GM23248 (cell line): ENCODE results near the gene SMNDC1. TPM values are rescaled to one million over a fixed set of nuclear protein-coding genes. Genes with fewer than 3 reads are reported as not detected.
A peak's percentile ranks its signal among the peaks of the same experiment; 100 is the strongest.

Source experiments
- DNase-seq: peaks from one replicate; pipeline ENCODE4 v3.0.0-alpha.2; 2015
- H2AFZ ChIP-seq: fragments of 200-600 bp; sonication (generic); 2 replicates; pipeline ENCODE4 v1.6.1; 2016; ENCODE audit warnings: antibody characterized with exemption
- H3F3A ChIP-seq: fragments of 200-600 bp; sonication (generic); 2 replicates; pipeline ENCODE4 v1.6.1; 2016; ENCODE audit warnings: mild to moderate bottlenecking, antibody characterized with exemption, mixed run types; ENCODE audit not compliant: insufficient read depth
- H3K27ac ChIP-seq: fragments of 200-600 bp; sonication (generic); 2 replicates; pipeline ENCODE4 v1.5.1; 2016; ENCODE audit warnings: mild to moderate bottlenecking
- H3K27me3 ChIP-seq: fragments of 200-600 bp; sonication (generic); replicated peaks from 2 replicates; pipeline ENCODE4 v1.6.1; 2016; ENCODE audit warnings: mild to moderate bottlenecking; ENCODE audit not compliant: insufficient read depth
- H3K36me3 ChIP-seq: fragments of 200-600 bp; sonication (generic); 2 replicates; pipeline ENCODE4 v1.6.1; 2016; ENCODE audit warnings: low read depth, mild to moderate bottlenecking
- H3K4me1 ChIP-seq: fragments of 200-600 bp; sonication (generic); 2 replicates; pipeline ENCODE4 v1.6.1; 2016; ENCODE audit warnings: mild to moderate bottlenecking; ENCODE audit not compliant: insufficient read depth
- H3K4me2 ChIP-seq: fragments of 200-600 bp; sonication (generic); one replicate; pipeline ENCODE4 v1.6.1; 2016; ENCODE audit warnings: mild to moderate bottlenecking; ENCODE audit not compliant: unreplicated experiment
- H3K4me3 ChIP-seq: fragments of 200-600 bp; sonication (generic); 2 replicates; pipeline ENCODE4 v1.5.1; 2016; ENCODE audit warnings: mild to moderate bottlenecking
- H3K79me2 ChIP-seq: fragments of 200-600 bp; sonication (generic); 2 replicates; pipeline ENCODE4 v1.6.1; 2016; ENCODE audit warnings: mild to moderate bottlenecking; ENCODE audit not compliant: insufficient read depth
- H3K9ac ChIP-seq: fragments of 200-600 bp; sonication (generic); 2 replicates; pipeline ENCODE4 v1.6.1; 2016; ENCODE audit warnings: mild to moderate bottlenecking
- H3K9me2 ChIP-seq: fragments of 200-600 bp; sonication (generic); 2 replicates; pipeline ENCODE4 v1.6.1; 2016; ENCODE audit warnings: mixed run types, mild to moderate bottlenecking, moderate library complexity; ENCODE audit not compliant: insufficient read depth
- H3K9me3 ChIP-seq: fragments of 200-600 bp; sonication (generic); one replicate; pipeline ENCODE4 v1.6.1; 2017; ENCODE audit warnings: low read depth
- H4K20me1 ChIP-seq: fragments of 200-600 bp; sonication (generic); 2 replicates; pipeline ENCODE4 v1.6.0; 2016; ENCODE audit not compliant: insufficient read depth
- EZH2 ChIP-seq: fragments of 200-600 bp; sonication (generic); IDR thresholded peaks from 2 replicates; pipeline ENCODE4 v1.6.1; 2018; ENCODE audit warnings: antibody characterized with exemption, mild to moderate bottlenecking; ENCODE audit not compliant: insufficient read depth, poor library complexity, severe bottlenecking
- EZH2phosphoT487 ChIP-seq: fragments of 200-600 bp; sonication (generic); IDR thresholded peaks from 2 replicates; pipeline ENCODE4 v1.6.1; 2018; ENCODE audit warnings: antibody characterized with exemption, moderate library complexity, mild to moderate bottlenecking, low read depth; ENCODE audit not compliant: insufficient read depth
- WGBS, 2 experiments: methylation state at CpG; one replicate each; pipeline ENCODE4 v1.1.6; 2015 to 2017; ENCODE audit warnings: low lambda C conversion rate in 2 of 2, low coverage in 1 of 2; ENCODE audit errors: missing lambda C conversion rate in 2 of 2; 5-methylcytosine and 5-hydroxymethylcytosine counted together
- in situ Hi-C: fragments of 300-500 bp; cut with MboI; formaldehyde crosslinking; loops from 2 replicates; pipeline ENCODE4 v1.15.0; 2020
- polyA plus RNA-seq: library from polyadenylated mRNA; unstranded; fragments of >200 nt; fragmentation: Nextera tagmentation; extraction: Ambion mirVana; gene quantifications from 2 replicates; pipeline ENCODE4 v1.2.1, GENCODE V29; 2016
- total RNA-seq: library from RNA; depleted of rRNA; stranded (reverse); fragments of >200 nt; shearing (Covaris generic); gene quantifications from 2 replicates; pipeline ENCODE4 v1.2.3, GENCODE V29; 2014

SMNDC1 gene
- total and polyA plus RNA-seq, 2 experiments from 2014 or later, result 5.3 to 21.6 TPM

DNA sequence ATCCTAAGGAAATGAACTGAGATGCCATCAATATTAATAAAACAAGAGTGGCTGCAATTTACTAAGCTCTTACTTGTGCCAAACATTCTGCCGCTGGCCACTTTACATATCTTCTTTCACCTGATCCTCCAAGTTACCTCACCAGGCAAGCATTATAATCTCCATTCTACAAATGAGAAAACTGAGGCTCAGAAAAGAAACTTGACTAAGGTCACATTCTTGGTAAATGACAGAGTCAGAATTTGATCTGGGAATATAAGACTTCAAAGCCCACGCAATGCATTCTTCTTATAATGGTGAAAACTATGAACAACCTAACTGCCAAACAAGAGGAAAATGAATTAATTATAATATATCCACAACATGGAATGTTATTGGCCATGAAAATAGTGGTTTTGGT lies 46.1 kb upstream of the SMNDC1 start:
- Histone ChIP-seq H3K27ac (no peak overlapping the region), H3K4me2 (no peak overlapping the region), H3K4me3 (no peak overlapping the region), H3K9ac (no peak overlapping the region), H3K27me3 (no peaks in the 10 kb centered on the region), H3K9me3 (no peaks in the 10 kb centered on the region), H3K9me2 (no peaks in the 10 kb centered on the region), H3K79me2 (no peaks in the 10 kb centered on the region), H3K36me3 (no peaks in the 10 kb centered on the region), H4K20me1 (no peaks in the 10 kb centered on the region), H3K4me1 (peaks cover 32% of the 10 kb centered on the region), H2AFZ (no peak overlapping the region), H3F3A (peaks cover 37% of the 10 kb centered on the region)
- in situ Hi-C loops, result no loop called here
- 93 to 100% methylated on average over 2 of the region's 2 CpGs for WGBS, 2 experiments
- TF ChIP-seq EZH2, result no peak
- TF ChIP-seq EZH2phosphoT487, result no peak
- DNase-seq, result peak; percentile 25

- no peak overlapping the region for H3K27ac ChIP-seq
- H3K4me3 ChIP-seq, result no peak overlapping the region
- H3K79me2 ChIP-seq, result no peaks in the 10 kb centered on the region
- peak; percentile 45 for DNase-seq
- peaks cover 28% of the 10 kb centered on the region for H3K4me1 ChIP-seq
- WGBS, 2 experiments, result 23 to 38% methylated on average over 3 of the region's 3 CpGs
- H3F3A ChIP-seq, result peaks cover 30% of the 10 kb centered on the region
- H3K9ac ChIP-seq, result no peak overlapping the region
- no peaks in the 10 kb centered on the region for H3K9me3 ChIP-seq
- no peak overlapping the region for H2AFZ ChIP-seq
- TF ChIP-seq EZH2 (no peak), EZH2phosphoT487 (no peak)
- H3K27me3 ChIP-seq, result no peaks in the 10 kb centered on the region
- H4K20me1 ChIP-seq, result no peaks in the 10 kb centered on the region
- in situ Hi-C loops, result no loop called here
- no peak overlapping the region for H3K4me2 ChIP-seq
- no peaks in the 10 kb centered on the region for H3K9me2 ChIP-seq
- H3K36me3 ChIP-seq, result no peaks in the 10 kb centered on the region
Measured at GRCh38 chr10:110349831-110350230, 45.1 kb upstream of the SMNDC1 start.

DNA sequence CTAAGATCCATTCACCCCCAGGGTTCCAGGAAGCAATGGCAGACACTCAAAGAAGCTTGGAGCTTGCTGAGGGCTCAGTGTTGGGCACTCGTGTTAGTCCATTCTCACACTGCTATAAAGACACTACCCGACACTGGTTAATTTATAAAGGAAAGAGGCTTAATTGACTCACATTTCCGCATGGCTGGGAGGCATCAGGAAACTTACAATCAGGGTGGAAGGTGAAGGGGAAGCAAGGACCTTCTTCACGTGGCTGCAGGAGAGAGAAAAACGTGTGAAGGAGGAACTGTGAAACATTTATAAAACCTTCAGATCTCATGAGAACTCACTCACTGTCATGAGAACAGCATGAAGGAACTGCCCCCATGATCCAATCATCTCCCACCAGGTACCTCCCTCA lies 44.7 kb upstream of the SMNDC1 start:
- TF ChIP-seq EZH2phosphoT487 (no peak), EZH2 (no peak)
- DNase-seq, result no peak
- Histone ChIP-seq H3K27me3 (no peaks in the 10 kb centered on the region), H3K9me3 (no peaks in the 10 kb centered on the region), H3K9me2 (no peaks in the 10 kb centered on the region), H4K20me1 (no peaks in the 10 kb centered on the region), H3K4me1 (peaks cover 24% of the 10 kb centered on the region), H3K36me3 (no peaks in the 10 kb centered on the region), H3K27ac (no peak overlapping the region), H2AFZ (no peak overlapping the region), H3K79me2 (no peaks in the 10 kb centered on the region), H3K4me2 (no peak overlapping the region), H3K4me3 (no peak overlapping the region), H3K9ac (no peak overlapping the region), H3F3A (peaks cover 25% of the 10 kb centered on the region)
- in situ Hi-C loops, result no loop called here
- 85 to 90% methylated on average over 5 of the region's 5 CpGs for WGBS, 2 experiments

DNA sequence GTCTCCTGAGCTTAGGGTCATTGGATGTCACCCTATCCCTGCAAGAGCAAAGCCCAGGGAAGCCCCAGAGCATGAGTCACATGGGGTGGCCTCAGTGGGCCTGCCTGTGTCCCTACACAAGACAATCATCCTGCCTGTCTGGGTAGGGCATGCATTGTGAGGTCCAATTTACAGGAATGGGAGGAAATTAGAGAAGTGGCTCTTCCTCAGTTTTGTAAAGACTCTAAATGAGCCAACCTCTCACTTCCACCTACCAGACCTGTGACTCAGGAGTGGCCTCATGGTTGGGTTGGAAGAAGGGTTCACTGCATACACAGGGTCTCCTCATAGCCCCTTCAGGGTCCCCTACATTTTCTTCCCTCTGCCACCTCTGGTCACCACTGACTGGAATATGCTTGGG lies 43.6 kb upstream of the SMNDC1 start:
- H3K4me1 ChIP-seq, result peaks cover 17% of the 10 kb centered on the region
- DNase-seq, result no peak
- no peak overlapping the region for H3K27ac ChIP-seq
- in situ Hi-C loops, result no loop called here
- no peak overlapping the region for H3K9ac ChIP-seq
- peaks cover 19% of the 10 kb centered on the region for H3F3A ChIP-seq
- TF ChIP-seq EZH2 (no peak), EZH2phosphoT487 (no peak)
- no peaks in the 10 kb centered on the region for H3K36me3 ChIP-seq
- H3K79me2 ChIP-seq, result no peaks in the 10 kb centered on the region
- no peaks in the 10 kb centered on the region for H3K27me3 ChIP-seq
- no peak overlapping the region for H2AFZ ChIP-seq
- H3K9me3 ChIP-seq, result no peaks in the 10 kb centered on the region
- no peak overlapping the region for H3K4me3 ChIP-seq
- no peak overlapping the region for H3K4me2 ChIP-seq
- no peaks in the 10 kb centered on the region for H3K9me2 ChIP-seq
- no peaks in the 10 kb centered on the region for H4K20me1 ChIP-seq

DNA sequence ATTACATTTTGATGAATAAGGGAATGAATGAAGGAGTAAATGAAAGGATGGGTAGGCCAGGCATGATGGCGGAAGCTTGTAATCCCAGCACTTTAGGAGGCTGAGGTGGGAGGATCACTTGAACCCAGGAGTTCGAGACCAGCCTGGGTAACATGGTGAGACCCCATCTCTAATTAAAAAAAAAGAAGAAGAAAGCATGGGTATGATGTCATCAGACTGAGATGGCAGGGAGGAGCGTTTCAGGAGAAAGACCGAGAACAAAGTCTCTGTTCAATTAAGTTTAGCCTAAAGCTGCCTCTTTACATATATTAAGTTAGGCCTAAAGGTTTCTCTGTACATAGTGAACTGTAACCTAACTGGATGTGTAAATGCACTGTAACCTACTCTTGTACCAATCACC lies 42.2 kb upstream of the SMNDC1 start:
- Histone ChIP-seq H3K4me1 (peaks cover 9% of the 10 kb centered on the region; the same call in 1 of the 2 replicates), H4K20me1 (no peaks in the 10 kb centered on the region), H2AFZ (no peak overlapping the region), H3K9me3 (no peaks in the 10 kb centered on the region), H3K4me3 (no peak overlapping the region), H3K27me3 (no peaks in the 10 kb centered on the region), H3F3A (peaks cover 6% of the 10 kb centered on the region; the same call in 1 of the 2 replicates), H3K9me2 (no peaks in the 10 kb centered on the region), H3K27ac (no peak overlapping the region), H3K36me3 (no peaks in the 10 kb centered on the region), H3K9ac (no peak overlapping the region), H3K4me2 (no peak overlapping the region), H3K79me2 (no peaks in the 10 kb centered on the region)
- WGBS, 2 experiments, result 87 to 92% methylated on average over 4 of the region's 4 CpGs
- in situ Hi-C loops, result no loop called here
- no peak for DNase-seq
- no peak for TF ChIP-seq EZH2phosphoT487
- TF ChIP-seq EZH2, result no peak
